ENCODE measurements around the gene MAD1L1.
"Not testable (repeated sequence)": the region's sequence is repeated elsewhere in the genome, so short reads cannot be mapped to it uniquely, and the experiment has no call there.

MAD1L1 gene

GRCh38 chr7:1931256-1931950, 301.3 kb downstream of the MAD1L1 start:
- no peak for ATAC-seq
- no peak for TF ChIP-seq POU6F1 (CRISPR knock-in tag; IDR thresholded peaks at IDR 0.05; ENCODE audit: borderline replicate concordance, low read depth)
- no peak for TF ChIP-seq RARB (CRISPR knock-in tag; IDR thresholded peaks at IDR 0.05)
- no peak for TF ChIP-seq CREB5 (CRISPR knock-in tag; IDR thresholded peaks at IDR 0.05; ENCODE audit: low read depth)
- TF ChIP-seq ZFP30 (CRISPR knock-in tag; IDR thresholded peaks at IDR 0.05), result no peak
- TF ChIP-seq PATZ1 (CRISPR knock-in tag; IDR thresholded peaks at IDR 0.05; ENCODE audit: borderline replicate concordance), result no peak
- no peak for TF ChIP-seq CSDC2 (CRISPR knock-in tag; IDR thresholded peaks at IDR 0.05)
- no peak for TF ChIP-seq GLIS3 (CRISPR knock-in tag; IDR thresholded peaks at IDR 0.05)
- TF ChIP-seq TCF4 (CRISPR knock-in tag; IDR thresholded peaks at IDR 0.05; ENCODE audit: borderline replicate concordance), result no peak
- TF ChIP-seq ZNF8 (CRISPR knock-in tag; IDR thresholded peaks at IDR 0.05), result no peak
- no peak for TF ChIP-seq BACH2 (CRISPR knock-in tag; IDR thresholded peaks at IDR 0.05; ENCODE audit: borderline replicate concordance)
- TF ChIP-seq ZNF565 (CRISPR knock-in tag; conservative IDR thresholded peaks at IDR 0.05; ENCODE audit: low read depth), result no peak
- TF ChIP-seq PPARA (CRISPR knock-in tag; IDR thresholded peaks at IDR 0.05; ENCODE audit: borderline replicate concordance), result no peak
- no peak for TF ChIP-seq ZFP3 (CRISPR knock-in tag; IDR thresholded peaks at IDR 0.05)

GRCh38 chr7:1930381-1931065, 302.2 kb downstream of the MAD1L1 start:
- ATAC-seq, result no peak
- no peak for TF ChIP-seq ZNF565 (CRISPR knock-in tag; conservative IDR thresholded peaks at IDR 0.05; ENCODE audit: low read depth)
- TF ChIP-seq POU6F1 (CRISPR knock-in tag; IDR thresholded peaks at IDR 0.05; ENCODE audit: borderline replicate concordance, low read depth), result no peak
- no peak for TF ChIP-seq PATZ1 (CRISPR knock-in tag; IDR thresholded peaks at IDR 0.05; ENCODE audit: borderline replicate concordance)
- TF ChIP-seq ARNTL (CRISPR knock-in tag; IDR thresholded peaks at IDR 0.05; ENCODE audit: borderline replicate concordance, low read depth), result no peak
- TF ChIP-seq ZC3H10 (CRISPR knock-in tag; IDR thresholded peaks at IDR 0.05), result no peak
- TF ChIP-seq, protein P1, sequence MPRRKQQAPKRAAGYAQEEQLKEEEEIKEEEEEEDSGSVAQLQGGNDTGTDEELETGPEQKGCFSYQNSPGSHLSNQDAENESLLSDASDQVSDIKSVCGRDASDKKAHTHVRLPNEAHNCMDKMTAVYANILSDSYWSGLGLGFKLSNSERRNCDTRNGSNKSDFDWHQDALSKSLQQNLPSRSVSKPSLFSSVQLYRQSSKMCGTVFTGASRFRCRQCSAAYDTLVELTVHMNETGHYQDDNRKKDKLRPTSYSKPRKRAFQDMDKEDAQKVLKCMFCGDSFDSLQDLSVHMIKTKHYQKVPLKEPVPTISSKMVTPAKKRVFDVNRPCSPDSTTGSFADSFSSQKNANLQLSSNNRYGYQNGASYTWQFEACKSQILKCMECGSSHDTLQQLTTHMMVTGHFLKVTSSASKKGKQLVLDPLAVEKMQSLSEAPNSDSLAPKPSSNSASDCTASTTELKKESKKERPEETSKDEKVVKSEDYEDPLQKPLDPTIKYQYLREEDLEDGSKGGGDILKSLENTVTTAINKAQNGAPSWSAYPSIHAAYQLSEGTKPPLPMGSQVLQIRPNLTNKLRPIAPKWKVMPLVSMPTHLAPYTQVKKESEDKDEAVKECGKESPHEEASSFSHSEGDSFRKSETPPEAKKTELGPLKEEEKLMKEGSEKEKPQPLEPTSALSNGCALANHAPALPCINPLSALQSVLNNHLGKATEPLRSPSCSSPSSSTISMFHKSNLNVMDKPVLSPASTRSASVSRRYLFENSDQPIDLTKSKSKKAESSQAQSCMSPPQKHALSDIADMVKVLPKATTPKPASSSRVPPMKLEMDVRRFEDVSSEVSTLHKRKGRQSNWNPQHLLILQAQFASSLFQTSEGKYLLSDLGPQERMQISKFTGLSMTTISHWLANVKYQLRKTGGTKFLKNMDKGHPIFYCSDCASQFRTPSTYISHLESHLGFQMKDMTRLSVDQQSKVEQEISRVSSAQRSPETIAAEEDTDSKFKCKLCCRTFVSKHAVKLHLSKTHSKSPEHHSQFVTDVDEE (CRISPR knock-in tag; IDR thresholded peaks at IDR 0.05), result no peak
- TF ChIP-seq ZFP3 (CRISPR knock-in tag; IDR thresholded peaks at IDR 0.05), result no peak
- TF ChIP-seq GLIS3 (CRISPR knock-in tag; IDR thresholded peaks at IDR 0.05), result no peak
- no peak for TF ChIP-seq RARB (CRISPR knock-in tag; IDR thresholded peaks at IDR 0.05)
- TF ChIP-seq TOX (CRISPR knock-in tag; IDR thresholded peaks at IDR 0.05; ENCODE audit: borderline replicate concordance), result no peak
- no peak for TF ChIP-seq CREB5 (CRISPR knock-in tag; IDR thresholded peaks at IDR 0.05; ENCODE audit: low read depth)

DNA sequence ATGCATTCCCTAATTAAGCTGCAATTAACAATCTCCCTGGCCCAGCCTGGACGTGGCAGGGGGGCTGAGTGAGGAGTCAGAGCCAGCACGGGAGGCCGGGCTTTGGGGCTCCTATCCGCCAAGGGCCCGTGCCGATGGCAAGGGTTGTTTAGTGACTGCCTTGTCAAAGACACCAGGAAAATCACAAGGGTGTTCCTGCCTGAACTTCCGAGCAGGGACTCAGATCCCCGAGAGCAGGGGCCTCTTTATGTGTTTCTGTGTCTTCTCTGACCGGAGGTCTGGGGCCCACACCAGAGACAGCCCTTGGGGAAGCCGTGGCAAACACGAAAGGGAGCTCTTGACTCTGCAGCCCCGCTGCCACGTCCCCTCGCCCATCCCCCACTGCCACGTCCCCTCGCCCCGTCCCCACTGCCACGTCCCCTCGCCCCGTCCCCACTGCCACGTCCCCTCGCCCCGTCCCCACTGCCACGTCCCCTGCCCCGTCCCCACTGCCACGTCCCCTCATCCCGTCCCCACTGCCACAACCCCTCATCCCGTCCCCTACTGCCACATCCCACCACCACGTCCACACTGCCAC, 303.3 kb downstream of the MAD1L1 start:
- not testable (repeated sequence) for ATAC-seq

Measured in SK-N-SH treated with all-trans-retinoic acid at 6 μM for 48 hours (cell line).